ENCODE measurements around the gene MCU. TPM values are rescaled to one million over a fixed set of nuclear protein-coding genes. Genes with fewer than 3 reads are reported as not detected.
A peak's percentile ranks its signal among the peaks of the same experiment; 100 is the strongest.
"Not testable (repeated sequence)": the region's sequence is repeated elsewhere in the genome, so short reads cannot be mapped to it uniquely, and the experiment has no call there.

MCU gene
- total RNA-seq, 4 donors from 2014 or later, result 11.4 to 33.3 (median 24.9) TPM

DNA sequence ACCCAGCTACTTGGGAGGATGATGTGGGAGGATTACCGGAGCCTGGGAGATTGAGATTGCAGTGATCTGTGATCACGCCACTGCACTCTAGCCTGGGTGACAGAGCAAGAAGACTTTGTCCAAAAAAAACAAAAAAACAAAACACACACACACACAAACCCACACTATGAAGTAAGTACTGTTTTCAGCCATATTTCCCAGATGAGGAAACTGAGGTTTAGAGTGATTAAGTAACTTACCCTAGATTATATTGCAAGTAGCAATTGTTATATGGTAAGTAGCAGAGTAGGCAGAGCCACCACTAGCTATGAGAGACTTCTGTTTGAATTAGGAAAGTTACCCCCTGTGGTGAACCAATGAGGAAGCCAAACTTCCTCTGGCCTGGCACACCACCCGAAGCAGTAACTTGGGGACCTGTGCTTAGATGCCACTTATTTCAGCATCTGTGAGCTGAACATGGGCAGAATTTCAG lies 61.9 kb downstream of the MCU start:
- 77 to 91% methylated on average over 3 of the region's 3 CpGs for WGBS, 2 donors
- no peak overlapping the region for H3K4me3 ChIP-seq (replicated peaks in 1 of 3)
- TF ChIP-seq, protein P1, sequence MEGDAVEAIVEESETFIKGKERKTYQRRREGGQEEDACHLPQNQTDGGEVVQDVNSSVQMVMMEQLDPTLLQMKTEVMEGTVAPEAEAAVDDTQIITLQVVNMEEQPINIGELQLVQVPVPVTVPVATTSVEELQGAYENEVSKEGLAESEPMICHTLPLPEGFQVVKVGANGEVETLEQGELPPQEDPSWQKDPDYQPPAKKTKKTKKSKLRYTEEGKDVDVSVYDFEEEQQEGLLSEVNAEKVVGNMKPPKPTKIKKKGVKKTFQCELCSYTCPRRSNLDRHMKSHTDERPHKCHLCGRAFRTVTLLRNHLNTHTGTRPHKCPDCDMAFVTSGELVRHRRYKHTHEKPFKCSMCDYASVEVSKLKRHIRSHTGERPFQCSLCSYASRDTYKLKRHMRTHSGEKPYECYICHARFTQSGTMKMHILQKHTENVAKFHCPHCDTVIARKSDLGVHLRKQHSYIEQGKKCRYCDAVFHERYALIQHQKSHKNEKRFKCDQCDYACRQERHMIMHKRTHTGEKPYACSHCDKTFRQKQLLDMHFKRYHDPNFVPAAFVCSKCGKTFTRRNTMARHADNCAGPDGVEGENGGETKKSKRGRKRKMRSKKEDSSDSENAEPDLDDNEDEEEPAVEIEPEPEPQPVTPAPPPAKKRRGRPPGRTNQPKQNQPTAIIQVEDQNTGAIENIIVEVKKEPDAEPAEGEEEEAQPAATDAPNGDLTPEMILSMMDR (IDR thresholded peaks at IDR 0.05), result no peak
- TF ChIP-seq POLR2A (IDR thresholded peaks at IDR 0.05), result no peak
- no peak overlapping the region for H3K27ac ChIP-seq
- no peaks in the 10 kb centered on the region for H3K4me1 ChIP-seq
- H3K9me3 ChIP-seq, result no peaks in the 10 kb centered on the region
- intact Hi-C loops (cut with DNase I), result no loop called here
- H3K27me3 ChIP-seq, result no peaks in the 10 kb centered on the region
- no peaks in the 10 kb centered on the region for H3K36me3 ChIP-seq
- DNase-seq, result no peak

DNA sequence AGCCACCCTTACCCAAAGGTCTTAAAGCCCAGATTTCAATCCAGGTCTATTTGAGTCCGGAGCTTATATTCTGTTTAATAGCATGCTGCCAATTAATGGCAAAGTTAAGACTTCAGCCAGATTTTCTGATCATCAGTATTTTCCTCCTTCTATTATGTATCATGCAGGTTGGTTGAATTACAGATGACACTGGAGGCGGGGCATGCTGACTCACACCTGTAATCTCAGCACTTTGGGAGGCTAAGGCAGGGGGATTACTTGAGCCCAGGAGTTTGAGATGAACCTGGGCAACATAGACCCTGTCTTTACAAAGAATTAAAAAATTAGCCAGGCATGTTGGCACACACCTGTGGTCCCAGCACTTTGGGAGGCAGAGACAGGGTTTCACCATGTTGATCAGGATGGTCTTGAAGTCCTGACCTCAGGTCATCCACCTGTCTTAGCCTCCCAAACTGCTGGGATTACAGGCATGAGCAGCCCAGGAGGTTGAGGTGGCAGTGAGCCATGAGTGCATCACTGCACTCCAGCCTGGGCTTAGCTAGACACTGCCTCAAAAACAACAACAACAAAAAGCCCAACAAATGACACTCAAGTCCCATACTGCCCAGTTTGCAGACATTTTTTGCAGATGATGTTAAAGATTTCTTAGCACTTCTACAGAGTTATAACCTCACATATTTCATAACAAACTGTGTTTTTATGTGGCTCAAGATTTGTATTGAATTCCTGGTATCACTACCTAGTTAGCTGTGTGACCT lies 62.5 kb downstream of the MCU start:
- Histone ChIP-seq H3K4me1 (no peaks in the 10 kb centered on the region), H3K27ac (no peak overlapping the region), H3K9me3 (no peaks in the 10 kb centered on the region), H3K36me3 (no peaks in the 10 kb centered on the region), H3K27me3 (no peaks in the 10 kb centered on the region), H3K4me3 (replicated peaks in 1 of 3) (no peak overlapping the region)
- TF ChIP-seq, protein P1 (IDR thresholded peaks at IDR 0.05), result no peak
- no peak for TF ChIP-seq POLR2A (IDR thresholded peaks at IDR 0.05)
- peak in 1 of 2 donors; percentile 3 for DNase-seq
- intact Hi-C loops (cut with DNase I), result no loop called here
- 95 to 100% methylated on average over 2 of the region's 2 CpGs for WGBS, 2 donors

DNA sequence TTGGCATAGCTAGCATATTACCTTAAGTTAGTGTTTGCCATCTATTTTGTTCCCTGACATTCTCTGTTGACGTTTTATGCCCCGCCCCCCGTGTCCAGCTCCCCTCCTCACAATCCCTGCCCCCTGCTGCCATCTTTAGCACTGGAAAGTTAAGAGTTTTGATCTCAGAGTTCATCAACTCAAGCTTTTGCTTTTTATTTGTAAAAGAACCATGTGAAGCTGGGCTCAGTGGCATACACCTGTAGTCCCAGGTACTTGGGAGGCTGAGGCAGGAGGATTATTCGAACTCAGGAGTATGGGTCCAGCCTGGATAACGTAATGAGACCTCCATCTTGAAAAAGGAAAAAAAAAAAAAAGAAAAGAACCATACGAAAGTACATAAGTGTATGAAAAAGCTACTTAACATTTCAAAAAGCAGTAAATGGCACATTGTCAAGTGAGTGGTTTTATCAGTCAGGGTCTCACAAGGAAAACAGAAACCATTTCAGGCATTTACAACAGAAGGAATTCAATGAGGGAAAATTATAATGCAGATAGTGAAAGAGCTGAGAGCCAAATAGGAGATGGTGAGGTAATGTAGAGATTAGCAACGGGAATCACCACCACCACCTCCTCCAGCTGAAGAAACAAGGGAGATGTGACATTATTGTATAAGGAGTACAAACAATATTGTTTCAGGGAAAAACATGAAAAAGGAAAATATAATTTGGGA lies 64.9 kb downstream of the MCU start:
- no peak overlapping the region for H3K27ac ChIP-seq
- no peak overlapping the region for H3K4me3 ChIP-seq (replicated peaks in 1 of 3)
- intact Hi-C loops (cut with DNase I), result no loop called here
- 79% methylated on average over 7 of the region's 7 CpGs for WGBS, 2 donors
- H3K36me3 ChIP-seq, result no peaks in the 10 kb centered on the region
- peaks cover 0 to 2% of the 10 kb centered on the region in 2 donors for H3K4me1 ChIP-seq
- DNase-seq, result no peak
- H3K27me3 ChIP-seq, result no peaks in the 10 kb centered on the region
- H3K9me3 ChIP-seq, result no peaks in the 10 kb centered on the region
- no peak for TF ChIP-seq POLR2A (IDR thresholded peaks at IDR 0.05)
- TF ChIP-seq, protein P1 (IDR thresholded peaks at IDR 0.05), result no peak

DNA sequence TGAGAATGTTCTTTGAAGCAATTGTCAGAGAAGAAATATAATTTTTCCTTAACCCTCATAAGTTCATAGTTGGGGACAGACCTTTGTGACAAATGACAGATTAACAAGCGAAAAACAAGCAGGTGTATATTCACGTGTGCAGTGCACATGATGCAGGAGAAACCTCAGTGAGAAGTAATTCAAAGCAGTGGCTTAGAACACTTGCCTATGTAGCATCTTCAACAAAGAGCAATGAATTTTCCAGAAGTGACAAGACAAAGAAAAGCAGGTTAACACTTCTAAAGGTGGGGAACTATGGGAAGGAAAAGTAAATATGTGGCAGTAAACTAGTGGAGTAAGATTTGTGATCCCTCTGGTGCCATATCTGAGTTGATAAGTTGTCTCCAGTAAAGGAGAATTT lies 65.8 kb downstream of the MCU start:
- DNase-seq, result no peak
- intact Hi-C loops (cut with DNase I), result no loop called here
- no peaks in the 10 kb centered on the region for H3K36me3 ChIP-seq
- TF ChIP-seq, protein P1 (IDR thresholded peaks at IDR 0.05), result no peak
- no peak for TF ChIP-seq POLR2A (IDR thresholded peaks at IDR 0.05)
- no peak overlapping the region for H3K27ac ChIP-seq
- 94 to 98% methylated on average over 2 of the region's 2 CpGs for WGBS, 2 donors
- no peaks in the 10 kb centered on the region for H3K9me3 ChIP-seq
- peaks cover 0 to 4% of the 10 kb centered on the region in 2 donors for H3K4me1 ChIP-seq
- H3K4me3 ChIP-seq (replicated peaks in 1 of 3), result no peak overlapping the region
- no peaks in the 10 kb centered on the region for H3K27me3 ChIP-seq

DNA sequence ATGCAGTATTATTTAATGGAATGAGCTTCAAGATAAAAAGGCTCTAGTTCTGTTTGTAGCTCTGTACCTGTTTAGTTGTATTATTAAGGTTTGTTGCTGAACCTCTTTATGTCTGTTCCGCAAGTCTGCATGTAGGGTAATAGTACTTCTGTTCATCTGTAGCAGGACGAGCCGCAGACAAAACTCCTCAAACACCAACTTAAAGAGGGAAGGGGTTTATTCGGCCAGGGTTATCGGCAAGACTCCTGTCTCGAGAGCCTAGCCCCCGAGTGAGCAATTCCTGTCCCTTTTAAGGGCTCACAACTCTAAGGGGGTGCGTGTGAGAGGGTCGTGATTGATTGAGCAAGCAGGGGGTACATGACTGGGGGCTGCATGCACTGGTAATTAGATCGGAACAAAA lies 67.0 kb downstream of the MCU start:
- DNase-seq; H3K36me3 ChIP-seq; H3K27me3 ChIP-seq; intact Hi-C loops (cut with DNase I); H3K4me1 ChIP-seq; H3K9me3 ChIP-seq; H3K27ac ChIP-seq; H3K4me3 ChIP-seq (replicated peaks in 1 of 3): not testable (repeated sequence)
- WGBS, 2 donors, result 76 to 85% methylated on average over 10 of the region's 10 CpGs
